AG09309 (cell line): Measurements from ENCODE around the gene DMWD.

Experiments
- DNase-seq: peaks from one replicate; pipeline ENCODE4 v3.0.0-alpha.2; 2010; ENCODE audit warnings: low read depth
- H3K4me3 ChIP-seq: 2 replicates; pipeline ENCODE4 v1.5.1; 2011; ENCODE audit warnings: mild to moderate bottlenecking, low read depth, low read length, moderate library complexity; ENCODE audit not compliant: control insufficient read depth
- CTCF ChIP-seq: IDR thresholded peaks from 2 replicates; pipeline ENCODE4 v1.5.1; 2011; ENCODE audit warnings: mild to moderate bottlenecking, low read depth, low read length, inconsistent platforms; ENCODE audit not compliant: insufficient read depth, control insufficient read depth; ENCODE audit errors: missing control alignments

Gene DMWD

GRCh38 chr19:45782162-45782691 is 10.4 kb downstream of the DMWD start, which contains the start of gene DMPK:
Gene DMPK, minus strand, starts transcription at chr19:45782490. Its CDS starts 138 bp downstream, at chr19:45782352.
- TF ChIP-seq CTCF, result no peak
- peak within 1 kb of the TSS; percentile 72 for H3K4me3 ChIP-seq
- no peak for DNase-seq

GRCh38 chr19:45781214-45782161 is 11.2 kb downstream of the DMWD start:
- peak overlapping the region; percentile 72 for H3K4me3 ChIP-seq
- no peak for DNase-seq
- no peak for TF ChIP-seq CTCF

- no peak for TF ChIP-seq CTCF
- H3K4me3 ChIP-seq, result peak overlapping the region; percentile 72
- DNase-seq, result no peak
Measured at GRCh38 chr19:45780448-45781213, 12.0 kb downstream of the DMWD start.

GRCh38 chr19:45780146-45780447 is 12.5 kb downstream of the DMWD start:
- no peak for DNase-seq
- H3K4me3 ChIP-seq, result peak overlapping the region; percentile 72; the same call in 1 of the 2 replicates
- TF ChIP-seq CTCF, result no peak

- no peak for DNase-seq
- H3K4me3 ChIP-seq, result no peak overlapping the region
- no peak for TF ChIP-seq CTCF
Measured at GRCh38 chr19:45779231-45780145, 13.2 kb downstream of the DMWD start.
